ENCODE results near the gene UBTD1. TPM values are rescaled to one million over a fixed set of nuclear protein-coding genes. Genes with fewer than 3 reads are reported as not detected.

Gene UBTD1
- total and polyA plus RNA-seq, 8 donors: 16.6 to 41.0 (median 20.6) TPM

GRCh38 chr10:97454330-97455036 lies 44.2 kb upstream of the UBTD1 start:
- peak; percentile 72 for ATAC-seq
- H3K36me3 ChIP-seq: peaks cover 4 to 83% of the 10 kb centered on the region in 2 donors

GRCh38 chr10:97456034-97456685 lies 42.6 kb upstream of the UBTD1 start:
- ATAC-seq (no peak), DNase-seq (no peak)
- Histone ChIP-seq H3K36me3 (peaks cover 4 to 98% of the 10 kb centered on the region in 2 donors), H3K4me1 (peaks cover 3 to 12% of the 10 kb centered on the region in 2 donors), H3K4me3 (no peak overlapping the region), H3K27me3 (no peaks in the 10 kb centered on the region), H3K9me3 (no peaks in the 10 kb centered on the region), H3K27ac (no peak overlapping the region)
- intact Hi-C loops (cut with DNase I): no loop called here
- no peak for TF ChIP-seq CTCF (IDR thresholded peaks at IDR 0.05)

More at GRCh38 chr10:97454330-97455036, 44.2 kb upstream of the UBTD1 start:
- no peak for TF ChIP-seq CTCF (IDR thresholded peaks at IDR 0.05)
- Histone ChIP-seq H3K4me1 (peaks cover 6 to 12% of the 10 kb centered on the region in 2 donors), H3K27ac (no peak overlapping the region), H3K4me3 (no peak overlapping the region), H3K27me3 (no peaks in the 10 kb centered on the region), H3K9me3 (no peaks in the 10 kb centered on the region)
- DNase-seq: peak in 2 of 4 donors; percentile 36 to 54
- intact Hi-C loops (cut with DNase I): no loop called here

- no peak for TF ChIP-seq CTCF (IDR thresholded peaks at IDR 0.05)
- Histone ChIP-seq H3K27ac (no peak overlapping the region), H3K9me3 (no peaks in the 10 kb centered on the region), H3K4me3 (no peak overlapping the region), H3K4me1 (peaks cover 3 to 12% of the 10 kb centered on the region in 2 donors), H3K36me3 (peaks cover 4 to 98% of the 10 kb centered on the region in 2 donors), H3K27me3 (no peaks in the 10 kb centered on the region)
- intact Hi-C loops (cut with DNase I): no loop called here
- DNase-seq (no peak), ATAC-seq (no peak)
These were observed 42.0 kb upstream of the UBTD1 start for GRCh38 chr10:97456686-97457065.

GRCh38 chr10:97459111-97459510 lies 39.6 kb upstream of the UBTD1 start:
- peaks cover 10 to 98% of the 10 kb centered on the region in 2 donors for H3K36me3 ChIP-seq
- H3K27ac ChIP-seq: no peak overlapping the region
- no peaks in the 10 kb centered on the region for H3K9me3 ChIP-seq

More at GRCh38 chr10:97459111-97459510, 39.6 kb upstream of the UBTD1 start:
- no peak overlapping the region for H3K4me3 ChIP-seq
- ATAC-seq (no peak), DNase-seq (no peak)
- intact Hi-C loops (cut with DNase I): no loop called here
- H3K27me3 ChIP-seq: no peaks in the 10 kb centered on the region
- peaks cover 11 to 12% of the 10 kb centered on the region in 2 donors for H3K4me1 ChIP-seq
- TF ChIP-seq CTCF (IDR thresholded peaks at IDR 0.05): no peak

Measured in left lung (tissue), 10 donors.